Esophagus muscularis mucosa (tissue), 4 donors: ENCODE data around the gene PNPLA6. TPM values are rescaled to one million over a fixed set of nuclear protein-coding genes. Genes with fewer than 3 reads are reported as not detected.

ENCODE experiments used
- DNase-seq: peaks from one replicate; pipeline ENCODE4 v3.0.0-alpha.2; 2017; ENCODE audit errors: extremely low spot score
- H3K27ac ChIP-seq, 4 donors: fragments of 200-600 bp; sonication (generic); replicated peaks in 1 of 4; 1 replicate in 3 of 4; 2 replicates in 1 of 4; pipeline ENCODE4 v1.5.1; 2016 to 2019; ENCODE audit warnings: mild to moderate bottlenecking in 1 of 4
- H3K27me3 ChIP-seq, 4 donors: fragments of 200-600 bp; sonication (generic); one replicate each; pipeline versions ENCODE4 v1.5.1 to v1.6.0; 2016 to 2019
- H3K36me3 ChIP-seq, 4 donors: fragments of 200-600 bp; sonication (generic); one replicate each; pipeline ENCODE4 v1.5.1; 2016 to 2019
- H3K4me1 ChIP-seq, 4 donors: fragments of 200-600 bp; sonication (generic); one replicate each; pipeline ENCODE4 v1.5.1; 2016 to 2019
- H3K4me3 ChIP-seq, 4 donors: fragments of 200-600 bp; sonication (generic); 1 replicate in 2 of 4; 2 replicates in 2 of 4; pipeline ENCODE4 v1.5.1; 2016 to 2019; ENCODE audit warnings: mild to moderate bottlenecking in 4 of 4, moderate library complexity in 1 of 4
- H3K9me3 ChIP-seq, 4 donors: fragments of 200-600 bp; sonication (generic); 1 replicate in 3 of 4; 2 replicates in 1 of 4; pipeline ENCODE4 v1.5.1; 2016 to 2019
- EP300 ChIP-seq: sonication (generic); formaldehyde crosslinking; IDR thresholded peaks from one replicate; pipeline ENCODE4 v1.6.1; 2017; ENCODE audit warnings: antibody characterized with exemption
- POLR2A ChIP-seq: fragments of 450-650 bp; IDR thresholded peaks from one replicate; pipeline ENCODE4 v1.6.1; 2017; ENCODE audit warnings: antibody characterized with exemption, moderate library complexity, mild to moderate bottlenecking, low read depth
- POLR2AphosphoS5 ChIP-seq, 2 donors: sonication (generic); formaldehyde crosslinking; IDR thresholded peaks; one replicate each; pipeline ENCODE4 v1.6.1; 2017; ENCODE audit warnings: antibody characterized with exemption in 2 of 2
- WGBS: methylation state at CpG from one replicate; pipeline ENCODE4 v1.1.5; 2018; 5-methylcytosine and 5-hydroxymethylcytosine counted together
- intact Hi-C: fragments of 100-400 bp; cut with DNase I; formaldehyde crosslinking; loops from one replicate; pipeline ENCODE4 v1.15.1; 2023
- total RNA-seq, 4 donors: library from RNA; depleted of rRNA; stranded (reverse); fragments of >200 nt; gene quantifications; one replicate each; pipeline versions ENCODE4 v1.1.0 to v1.2.1, GENCODE V29; 2016
- TF ChIP-seq, protein P1 (sequence below), 3 experiments: fragments of 200-600 bp in 2 of 3; fragments of 450-650 bp in 1 of 3; sonication (generic) in 2 of 3; IDR thresholded peaks; one replicate each; pipeline ENCODE4 v1.5.1; 2017 to 2019; ENCODE audit warnings: antibody characterized with exemption in 3 of 3, mild to moderate bottlenecking in 2 of 3, moderate library complexity in 1 of 3

PNPLA6 gene
- total RNA-seq, 4 donors from 2014 or later = 58.1 to 156 (median 85.7) TPM

DNA sequence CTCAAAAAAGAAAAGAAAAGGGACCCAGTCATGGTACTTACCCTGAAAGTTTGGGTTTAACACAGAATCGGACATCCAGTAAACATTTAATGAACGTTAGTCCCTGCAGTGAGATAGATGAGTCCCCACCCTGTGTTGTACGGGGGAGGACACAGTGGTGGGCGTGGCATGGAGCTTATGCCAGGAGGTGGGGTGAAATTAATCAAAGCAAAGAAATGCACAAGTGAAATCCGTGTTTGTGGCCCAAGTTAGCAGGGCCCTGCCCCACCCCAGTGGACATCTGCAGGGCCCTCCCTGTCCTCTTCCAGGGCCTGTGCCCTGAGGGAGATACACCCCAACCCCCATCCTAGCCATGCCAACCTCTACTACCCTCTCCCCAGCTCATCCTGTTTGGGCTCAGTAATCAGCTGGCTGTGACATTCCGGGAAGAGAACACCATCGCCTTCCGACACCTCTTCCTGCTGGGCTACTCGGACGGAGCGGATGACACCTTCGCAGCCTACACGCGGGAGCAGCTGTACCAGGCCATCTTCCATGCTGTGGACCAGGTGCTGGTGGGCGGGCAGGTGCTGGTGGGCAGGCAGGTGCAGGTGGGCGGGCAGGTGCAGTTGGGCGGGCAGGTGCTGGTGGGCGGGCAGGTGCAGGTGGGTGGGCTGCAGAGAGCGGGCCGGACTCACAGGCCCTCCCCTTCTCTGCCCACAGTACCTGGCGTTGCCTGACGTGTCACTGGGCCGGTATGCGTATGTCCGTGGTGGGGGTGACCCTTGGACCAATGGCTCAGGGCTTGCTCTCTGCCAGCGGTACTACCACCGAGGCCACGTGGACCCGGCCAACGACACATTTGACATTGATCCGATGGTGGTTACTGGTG, 9.2 kb upstream of the PNPLA6 start:
- Histone ChIP-seq H3K27me3 (no peaks in the 10 kb centered on the region), H3K36me3 (peaks cover 23 to 72% (median 63%) of the 10 kb centered on the region in 4 donors), H3K9me3 (no peaks in the 10 kb centered on the region), H3K4me3 (no peak overlapping the region), H3K4me1 (peaks cover 15 to 46% (median 28%) of the 10 kb centered on the region in 4 donors), H3K27ac (no peak overlapping the region)
- intact Hi-C loops = no loop called here
- WGBS = 82% methylated on average over 14 of the region's 31 CpGs
- no peak for DNase-seq
- TF ChIP-seq POLR2AphosphoS5 (IDR thresholded peaks at IDR 0.05) = no peak
- TF ChIP-seq, protein P1, sequence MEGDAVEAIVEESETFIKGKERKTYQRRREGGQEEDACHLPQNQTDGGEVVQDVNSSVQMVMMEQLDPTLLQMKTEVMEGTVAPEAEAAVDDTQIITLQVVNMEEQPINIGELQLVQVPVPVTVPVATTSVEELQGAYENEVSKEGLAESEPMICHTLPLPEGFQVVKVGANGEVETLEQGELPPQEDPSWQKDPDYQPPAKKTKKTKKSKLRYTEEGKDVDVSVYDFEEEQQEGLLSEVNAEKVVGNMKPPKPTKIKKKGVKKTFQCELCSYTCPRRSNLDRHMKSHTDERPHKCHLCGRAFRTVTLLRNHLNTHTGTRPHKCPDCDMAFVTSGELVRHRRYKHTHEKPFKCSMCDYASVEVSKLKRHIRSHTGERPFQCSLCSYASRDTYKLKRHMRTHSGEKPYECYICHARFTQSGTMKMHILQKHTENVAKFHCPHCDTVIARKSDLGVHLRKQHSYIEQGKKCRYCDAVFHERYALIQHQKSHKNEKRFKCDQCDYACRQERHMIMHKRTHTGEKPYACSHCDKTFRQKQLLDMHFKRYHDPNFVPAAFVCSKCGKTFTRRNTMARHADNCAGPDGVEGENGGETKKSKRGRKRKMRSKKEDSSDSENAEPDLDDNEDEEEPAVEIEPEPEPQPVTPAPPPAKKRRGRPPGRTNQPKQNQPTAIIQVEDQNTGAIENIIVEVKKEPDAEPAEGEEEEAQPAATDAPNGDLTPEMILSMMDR (IDR thresholded peaks at IDR 0.05) = no peak
- no peak for TF ChIP-seq POLR2A
- TF ChIP-seq EP300 = no peak

DNA sequence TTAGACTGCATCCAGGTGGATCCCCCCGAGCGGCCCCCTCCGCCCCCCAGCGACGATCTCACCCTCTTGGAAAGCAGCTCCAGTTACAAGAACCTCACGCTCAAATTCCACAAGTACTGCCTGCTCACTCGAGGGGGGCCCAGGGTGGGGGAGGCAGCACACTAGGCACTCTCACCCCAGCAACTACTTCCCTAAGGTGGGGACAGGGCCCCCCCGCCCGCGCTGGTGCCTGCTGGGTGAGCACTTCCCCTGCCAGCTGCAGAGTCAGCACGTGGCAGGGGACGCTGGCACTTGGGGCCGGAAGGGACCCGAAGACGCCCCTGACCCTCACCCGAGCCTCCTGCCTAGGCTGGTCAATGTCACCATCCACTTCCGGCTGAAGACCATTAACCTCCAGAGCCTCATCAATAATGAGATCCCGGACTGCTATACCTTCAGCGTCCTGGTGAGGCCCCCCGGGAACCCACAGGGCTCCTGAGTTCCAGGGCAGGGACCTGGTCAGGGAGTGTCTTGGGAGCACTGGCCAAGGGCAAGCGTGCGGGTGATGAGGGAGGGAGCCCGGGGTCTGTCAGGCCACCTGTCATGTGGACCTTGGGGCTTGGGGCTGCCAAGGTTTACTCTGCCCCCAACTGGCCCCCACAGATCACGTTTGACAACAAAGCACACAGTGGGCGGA, 7.9 kb upstream of the PNPLA6 start:
- TF ChIP-seq POLR2AphosphoS5 (IDR thresholded peaks at IDR 0.05) = no peak
- no peak for TF ChIP-seq EP300
- no peak for TF ChIP-seq POLR2A
- TF ChIP-seq, protein P1 (IDR thresholded peaks at IDR 0.05) = no peak
- WGBS = 68% methylated on average over 15 of the region's 25 CpGs
- no peak for DNase-seq

DNA sequence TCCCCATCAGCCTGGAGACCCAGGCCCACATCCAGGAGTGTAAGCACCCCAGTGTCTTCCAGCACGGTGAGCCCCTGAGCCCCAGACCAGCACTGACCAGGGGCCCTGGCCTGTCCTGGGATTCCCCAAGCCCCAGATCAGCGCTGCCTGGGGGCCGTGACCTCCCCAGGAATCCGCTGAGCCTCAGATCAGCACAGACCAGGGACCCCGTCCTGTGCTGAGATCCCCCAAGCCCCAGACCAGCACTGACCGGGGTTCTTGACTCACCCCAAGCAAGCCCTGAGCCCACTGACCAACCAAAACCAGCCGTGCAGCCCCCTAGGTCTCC, 7.4 kb upstream of the PNPLA6 start:
- Histone ChIP-seq H3K4me1 (peaks cover 8 to 36% (median 16%) of the 10 kb centered on the region in 4 donors), H3K36me3 (peaks cover 23 to 84% (median 70%) of the 10 kb centered on the region in 4 donors), H3K27ac (no peak overlapping the region), H3K9me3 (no peaks in the 10 kb centered on the region), H3K27me3 (no peaks in the 10 kb centered on the region), H3K4me3 (no peak overlapping the region)
- 95% methylated on average over 6 of the region's 7 CpGs for WGBS
- intact Hi-C loops = no loop called here
- TF ChIP-seq EP300 (no peak), POLR2A (no peak), POLR2AphosphoS5 (IDR thresholded peaks at IDR 0.05) (no peak)
- TF ChIP-seq, protein P1 (IDR thresholded peaks at IDR 0.05) = no peak
- DNase-seq = no peak

More for the DNA sequence above, 7.9 kb upstream of the PNPLA6 start:
- H3K4me1 ChIP-seq = peaks cover 8 to 36% (median 17%) of the 10 kb centered on the region in 4 donors
- intact Hi-C loops = no loop called here
- peaks cover 23 to 84% (median 68%) of the 10 kb centered on the region in 4 donors for H3K36me3 ChIP-seq
- no peak overlapping the region for H3K27ac ChIP-seq
- no peak overlapping the region for H3K4me3 ChIP-seq
- H3K9me3 ChIP-seq = no peaks in the 10 kb centered on the region
- no peaks in the 10 kb centered on the region for H3K27me3 ChIP-seq

DNA sequence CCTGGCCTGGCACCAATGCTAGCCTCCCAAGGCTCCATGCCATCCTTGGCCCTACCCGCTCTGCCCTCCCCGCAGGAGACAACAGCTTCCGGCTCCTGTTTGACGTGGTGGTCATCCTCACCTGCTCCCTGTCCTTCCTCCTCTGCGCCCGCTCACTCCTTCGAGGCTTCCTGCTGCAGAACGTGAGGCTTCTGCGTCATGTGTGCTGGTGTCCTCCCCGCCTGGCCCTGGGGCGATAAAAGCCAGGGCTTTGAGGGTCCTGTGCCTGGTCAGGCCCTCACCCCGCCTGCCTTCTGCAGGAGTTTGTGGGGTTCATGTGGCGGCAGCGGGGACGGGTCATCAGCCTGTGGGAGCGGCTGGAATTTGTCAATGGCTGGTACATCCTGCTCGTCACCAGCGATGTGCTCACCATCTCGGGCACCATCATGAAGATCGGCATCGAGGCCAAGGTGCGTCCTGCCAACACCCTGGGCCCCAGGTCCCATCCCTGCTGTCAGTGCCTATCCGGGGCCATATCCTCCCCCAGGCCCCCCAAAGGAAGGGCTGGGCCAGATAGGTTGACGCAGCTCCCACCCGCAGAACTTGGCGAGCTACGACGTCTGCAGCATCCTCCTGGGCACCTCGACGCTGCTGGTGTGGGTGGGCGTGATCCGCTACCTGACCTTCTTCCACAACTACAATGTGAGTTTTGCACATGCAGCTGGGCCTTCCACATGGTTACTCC, 6.8 kb upstream of the PNPLA6 start:
- Histone ChIP-seq H3K27me3 (no peaks in the 10 kb centered on the region), H3K9me3 (no peaks in the 10 kb centered on the region), H3K27ac (no peak overlapping the region), H3K4me3 (no peak overlapping the region), H3K36me3 (peaks cover 23 to 84% (median 70%) of the 10 kb centered on the region in 4 donors), H3K4me1 (peaks cover 8 to 36% (median 16%) of the 10 kb centered on the region in 4 donors)
- no peak for TF ChIP-seq POLR2AphosphoS5 (IDR thresholded peaks at IDR 0.05)
- no peak for TF ChIP-seq POLR2A
- TF ChIP-seq EP300 = no peak
- TF ChIP-seq, protein P1 (IDR thresholded peaks at IDR 0.05) = no peak
- 90% methylated on average over 26 of the region's 32 CpGs for WGBS
- no peak for DNase-seq
- intact Hi-C loops = no loop called here
